K562 (cell line): ENCODE measurements around the gene AKAP7. TPM values are rescaled to one million over a fixed set of nuclear protein-coding genes. Genes with fewer than 3 reads are reported as not detected.
"Not testable (repeated sequence)": the region's sequence is repeated elsewhere in the genome, so short reads cannot be mapped to it uniquely, and the experiment has no call there.

ENCODE experiments used
- ATAC-seq: fragments of 200-7000 bp; cut with Tn5 transposase; 3 replicates; pipeline ENCODE4 v1.9.1; 2020; ENCODE audit warnings: moderate library complexity
- BruUV-seq: library from RNA; stranded (reverse); fragments of 400-500 nt; replicated peaks from 2 replicates; lab custom pipeline; 2021; lab: Mats Ljungman, UMichigan
- CTCF ChIA-PET: fragments of 300-600 bp; formaldehyde crosslinking; extraction: SDS; loops from one replicate; lab custom pipeline; 2021; ENCODE audit warnings: low intra/inter-chr PET ratio; lab: Yijun Ruan, JAX
- POLR2A ChIA-PET: fragments of 300-600, 350-650 bp; sonication (Branson Sonifier 250); formaldehyde crosslinking; extraction: SDS; loops from one replicate; lab custom pipeline; 2021; ENCODE audit warnings: antibody characterized with exemption, inconsistent platforms; lab: Yijun Ruan, JAX
- DNase-seq, 4 experiments: peaks; one replicate each; pipeline versions ENCODE4 v3.0.0 to v3.0.0-alpha.2; 2011 to 2018; ENCODE audit warnings: low spot score in 3 of 4, mixed read lengths in 3 of 4; ENCODE audit errors: extremely low read depth in 1 of 4
- FAIRE-seq: peaks from 2 replicates; lab custom pipeline; 2011; peaks lifted over from hg19 to GRCh38; lab: Jason Lieb, UNC
- H2AFZ ChIP-seq: 2 replicates; pipeline ENCODE4 v1.6.0; 2011; ENCODE audit warnings: low read depth, low read length, control low read depth, inconsistent platforms
- H3K27ac ChIP-seq: fragments of 200-600 bp; 3 replicates; pipeline ENCODE4 v1.8.0; 2011; ENCODE audit warnings: low read depth, mild to moderate bottlenecking, control low read depth, inconsistent platforms, low read length, moderate library complexity, mixed read lengths; ENCODE audit errors: extremely low read depth
- H3K27me3 ChIP-seq, 2 experiments: fragments of 300-600 bp in 1 of 2; 2 replicates in 1 of 2; 3 replicates in 1 of 2; pipeline versions ENCODE4 v1.6.0 to v1.8.0; 2011; ENCODE audit warnings: inconsistent platforms in 2 of 2, low read length in 2 of 2, mild to moderate bottlenecking in 1 of 2, mixed read lengths in 1 of 2, moderate library complexity in 1 of 2; ENCODE audit not compliant: control insufficient read depth in 2 of 2, insufficient read depth in 2 of 2
- H3K36me3 ChIP-seq: fragments of 300-600 bp; 3 replicates; pipeline ENCODE4 v1.8.0; 2011; ENCODE audit warnings: mild to moderate bottlenecking, low read length, inconsistent platforms; ENCODE audit not compliant: control insufficient read depth, insufficient read depth
- H3K4me1 ChIP-seq, 2 experiments: fragments of 200-600 bp in 1 of 2; replicated peaks in 1 of 2; 2 replicates in 1 of 2; 3 replicates in 1 of 2; pipeline versions ENCODE4 v1.5.1 to v1.8.0; 2011; ENCODE audit warnings: inconsistent platforms in 2 of 2, low read length in 2 of 2, mild to moderate bottlenecking in 1 of 2, mixed read lengths in 1 of 2, moderate library complexity in 1 of 2; ENCODE audit not compliant: control insufficient read depth in 2 of 2, insufficient read depth in 2 of 2
- H3K4me2 ChIP-seq: 2 replicates; pipeline ENCODE4 v1.6.1; 2011; ENCODE audit warnings: low read length, control low read depth, inconsistent platforms, mixed read lengths; ENCODE audit not compliant: insufficient read depth
- H3K4me3 ChIP-seq: fragments of 200-600 bp; sonication (generic), shearing (Covaris generic); 2 replicates; pipeline ENCODE4 v1.5.1; 2016; ENCODE audit warnings: control low read depth, inconsistent platforms
- H3K79me2 ChIP-seq: fragments of 200-600 bp; 3 replicates; pipeline ENCODE4 v1.8.0; 2011; ENCODE audit warnings: low read length, inconsistent platforms; ENCODE audit not compliant: control insufficient read depth, insufficient read depth
- H3K9ac ChIP-seq, 2 experiments: 2 replicates each; pipeline versions ENCODE4 v1.6.0 to v1.6.1; 2011; ENCODE audit warnings: low read depth in 2 of 2, low read length in 2 of 2, control low read depth in 1 of 2, inconsistent platforms in 1 of 2, mild to moderate bottlenecking in 1 of 2, mixed read lengths in 1 of 2; ENCODE audit not compliant: insufficient read depth in 1 of 2
- H3K9me1 ChIP-seq: one replicate; pipeline ENCODE4 v1.6.0; 2011; ENCODE audit warnings: inconsistent platforms, mild to moderate bottlenecking, low read length, moderate library complexity; ENCODE audit not compliant: control insufficient read depth, insufficient read depth
- H3K9me3 ChIP-seq: replicated peaks from 2 replicates; pipeline ENCODE4 v1.5.1; 2011; ENCODE audit warnings: low read depth, low read length, inconsistent platforms; ENCODE audit not compliant: control insufficient read depth, insufficient read depth
- H4K20me1 ChIP-seq: replicated peaks from 2 replicates; pipeline ENCODE4 v1.6.1; 2011; ENCODE audit warnings: low read length, inconsistent platforms, mixed read lengths; ENCODE audit not compliant: control insufficient read depth, insufficient read depth
- ATF1 ChIP-seq, 2 experiments: fragments of 450-650 bp in 1 of 2; IDR thresholded peaks; 2 replicates each; pipeline ENCODE4 v1.6.1; 2016; ENCODE audit warnings: missing compliant biosample characterization in 1 of 2, missing genetic modification characterization in 1 of 2
- ZNF639 ChIP-seq, 2 experiments: fragments of 200-800 bp in 1 of 2; sonication (Bioruptor generic) in 1 of 2; sonication (generic) in 1 of 2; formaldehyde crosslinking in 1 of 2; IDR thresholded peaks in 1 of 2; conservative IDR thresholded peaks in 1 of 2; 2 replicates each; pipeline versions ENCODE4 v1.5.0 to v1.6.1; 2016 to 2020; ENCODE audit warnings: missing compliant biosample characterization in 1 of 2, missing genetic modification characterization in 1 of 2, missing genetic modification reagents in 1 of 2
- WGBS: fragments of 100-300 bp; shearing (Covaris generic); methylation state at CpG from one replicate; pipeline ENCODE4 v1.1.6; 2016; ENCODE audit warnings: low coverage, mixed read lengths; ENCODE audit not compliant: insufficient coverage; ENCODE audit errors: missing lambda C conversion rate; 5-methylcytosine and 5-hydroxymethylcytosine counted together
- in situ Hi-C: fragments of 300-500 bp; cut with MboI; formaldehyde crosslinking; loops from 4 replicates; pipeline ENCODE4 v1.15.0; 2018; ENCODE audit warnings: inconsistent platforms, mixed read lengths
- intact Hi-C: fragments of 100-400 bp; cut with micrococcal nuclease; formaldehyde crosslinking; loops from 2 replicates; pipeline ENCODE4 v1.14.2; 2022
- polyA plus RNA-seq, 8 experiments: library from polyadenylated mRNA; depleted of rRNA in 4 of 8; stranded (reverse) in 5 of 8; unstranded in 3 of 8; fragments of >200 nt; fragmentation: Nextera tagmentation in 2 of 8; fragmentation: Illumina TruSeq in 1 of 8; extraction: Ambion mirVana in 2 of 8; extraction: Trizol in 1 of 8; gene quantifications; 2 replicates each; pipeline versions ENCODE4 v1.2.1 to v1.2.3, GENCODE V29; 2011 to 2014; ENCODE audit warnings: inconsistent platforms in 1 of 8, missing spikeins in 1 of 8
- total RNA-seq, 7 experiments: library from RNA; depleted of rRNA in 6 of 7; stranded (reverse); fragments of >200 nt in 6 of 7; fragmentation: Illumina TruSeq in 2 of 7; extraction: Trizol in 2 of 7; gene quantifications; 2 replicates each; pipeline versions ENCODE4 v1.2.1 to v1.2.3, GENCODE V29; 2011 to 2021; ENCODE audit warnings: low replicate concordance in 1 of 7

AKAP7 gene
- total and polyA plus RNA-seq, 9 of the 15 experiments (the other 6 are each of a cell fraction or from before 2014, with no cell fraction given), result 0.82 to 2.6 (median 1.6) TPM

GRCh38 chr6:131322125-131322524 lies 186.9 kb downstream of the AKAP7 start:
- in situ Hi-C loops, result no loop called here
- CTCF ChIA-PET, result no interaction called here
- POLR2A ChIA-PET, result no interaction called here
- Histone ChIP-seq H4K20me1 (no peaks in the 10 kb centered on the region), H3K9me1 (no peaks in the 10 kb centered on the region), H3K36me3 (no peaks in the 10 kb centered on the region), H3K4me1 (no peaks in the 10 kb centered on the region), H3K9ac (no peak overlapping the region), H3K4me3 (no peak overlapping the region), H3K27me3 (no peaks in the 10 kb centered on the region; a peak in 1 of 5 replicates), H2AFZ (no peak overlapping the region), H3K9me3 (no peaks in the 10 kb centered on the region), H3K27ac (no peak overlapping the region), H3K4me2 (no peak overlapping the region), H3K79me2 (no peaks in the 10 kb centered on the region)
- WGBS, result 0% methylated on average over 1 of the region's 1 CpG
- intact Hi-C loops, result no loop called here
- FAIRE-seq (no peak), DNase-seq (no peak), ATAC-seq (no peak)
- BruUV-seq, result no TSS peak
- TF ChIP-seq ATF1 (CRISPR knock-in tag; IDR thresholded peaks at IDR 0.05) (no peak), ATF1 (tag; IDR thresholded peaks at IDR 0.05) (no peak), ZNF639 (CRISPR knock-in tag; conservative IDR thresholded peaks at IDR 0.05 in 1 of 2, IDR thresholded peaks at IDR 0.05 in 1 of 2) (no peak)

DNA sequence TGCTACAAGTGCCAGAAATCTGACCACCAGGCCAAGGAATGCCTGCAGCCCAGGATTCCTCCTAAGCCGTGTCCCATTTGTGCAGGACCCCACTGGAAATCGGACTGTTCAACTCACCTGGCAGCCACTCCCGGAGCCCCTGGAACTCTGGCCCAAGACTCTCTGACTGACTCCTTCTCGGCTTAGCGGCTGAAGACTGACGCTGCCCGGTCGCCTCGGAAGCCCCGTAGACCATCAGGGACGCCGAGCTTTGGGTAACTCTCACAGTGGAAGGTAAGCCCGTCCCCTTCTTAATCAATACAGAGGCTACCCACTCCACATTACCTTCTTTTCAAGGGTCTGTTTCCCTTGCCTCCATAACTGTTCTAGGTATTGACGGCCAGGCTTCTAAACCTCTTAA lies 190.4 kb downstream of the AKAP7 start:
- H3K4me3 ChIP-seq, FAIRE-seq, H3K4me2 ChIP-seq, BruUV-seq, ATAC-seq, H3K4me1 ChIP-seq, H3K9me3 ChIP-seq, POLR2A ChIA-PET, H3K27ac ChIP-seq, H2AFZ ChIP-seq, H3K36me3 ChIP-seq, H3K9ac ChIP-seq, H3K79me2 ChIP-seq, intact Hi-C loops, H4K20me1 ChIP-seq, in situ Hi-C loops, H3K9me1 ChIP-seq, H3K27me3 ChIP-seq, DNase-seq, CTCF ChIA-PET: not testable (repeated sequence)
- WGBS, result 0% methylated on average over 11 of the region's 14 CpGs

GRCh38 chr6:131328727-131329126 lies 193.5 kb downstream of the AKAP7 start:
- WGBS, result 0% methylated on average over 2 of the region's 5 CpGs
- not testable (repeated sequence) for BruUV-seq

More at GRCh38 chr6:131328727-131329126, 193.5 kb downstream of the AKAP7 start:
- H3K27me3 ChIP-seq, H3K9me1 ChIP-seq, H4K20me1 ChIP-seq, FAIRE-seq, H3K27ac ChIP-seq, H3K9me3 ChIP-seq, CTCF ChIA-PET, ATAC-seq, DNase-seq, intact Hi-C loops, H3K9ac ChIP-seq, H3K4me1 ChIP-seq, H3K4me3 ChIP-seq, H3K36me3 ChIP-seq, in situ Hi-C loops, H2AFZ ChIP-seq, POLR2A ChIA-PET, H3K79me2 ChIP-seq, H3K4me2 ChIP-seq: not testable (repeated sequence)
